Neutrophil (primary cell): ENCODE measurements around the gene PSMG3.

Experiments used
- H3K27ac ChIP-seq: fragments of 200-600 bp; sonication (generic); 2 replicates; pipeline ENCODE4 v1.5.1; 2016; ENCODE audit warnings: mild to moderate bottlenecking, moderate library complexity
- H3K27me3 ChIP-seq: fragments of 200-600 bp; sonication (generic); 2 replicates; pipeline ENCODE4 v1.6.0; 2016; ENCODE audit warnings: mild to moderate bottlenecking
- H3K36me3 ChIP-seq: fragments of 200-600 bp; sonication (generic); 2 replicates; pipeline ENCODE4 v1.5.1; 2017
- H3K4me1 ChIP-seq, 2 experiments: fragments of 200-600 bp in 1 of 2; sonication (generic) in 1 of 2; 1 replicate in 1 of 2; 2 replicates in 1 of 2; pipeline versions ENCODE4 v1.5.1 to v1.6.1; 2013 to 2016; ENCODE audit warnings: low read depth in 1 of 2, low read length in 1 of 2, mild to moderate bottlenecking in 1 of 2, moderate library complexity in 1 of 2; ENCODE audit not compliant: control insufficient read depth in 1 of 2, insufficient read depth in 1 of 2
- H3K4me3 ChIP-seq, 2 experiments: fragments of 200-600 bp in 1 of 2; sonication (generic) in 1 of 2; 1 replicate in 1 of 2; 2 replicates in 1 of 2; pipeline ENCODE4 v1.5.1; 2013 to 2016; ENCODE audit warnings: low read depth in 1 of 2, low read length in 1 of 2, mild to moderate bottlenecking in 1 of 2, moderate library complexity in 1 of 2
- H3K9me3 ChIP-seq: fragments of 200-600 bp; sonication (generic); 2 replicates; pipeline ENCODE4 v1.5.1; 2016
- CTCF ChIP-seq: fragments of 200-600 bp; sonication (generic); IDR thresholded peaks from 2 replicates; pipeline ENCODE4 v1.5.1; 2016; ENCODE audit warnings: antibody characterized with exemption

PSMG3 gene

GRCh38 chr7:1580422-1581030, 10.7 kb upstream of the PSMG3 start:
- Histone ChIP-seq H3K4me3 (no peak overlapping the region), H3K9me3 (no peaks in the 10 kb centered on the region), H3K4me1 (no peaks in the 10 kb centered on the region), H3K36me3 (no peaks in the 10 kb centered on the region), H3K27me3 (no peaks in the 10 kb centered on the region), H3K27ac (no peak overlapping the region)
- no peak for TF ChIP-seq CTCF

- Histone ChIP-seq H3K9me3 (no peaks in the 10 kb centered on the region), H3K36me3 (no peaks in the 10 kb centered on the region), H3K4me3 (no peak overlapping the region), H3K27ac (no peak overlapping the region), H3K27me3 (no peaks in the 10 kb centered on the region), H3K4me1 (no peaks in the 10 kb centered on the region)
- TF ChIP-seq CTCF = peak; percentile 78
Observed at GRCh38 chr7:1579481-1580421, 9.9 kb upstream of the PSMG3 start.

- H3K9me3 ChIP-seq = no peaks in the 10 kb centered on the region
- no peak for TF ChIP-seq CTCF
- H3K27me3 ChIP-seq = no peaks in the 10 kb centered on the region
- no peak overlapping the region for H3K27ac ChIP-seq
- no peaks in the 10 kb centered on the region for H3K36me3 ChIP-seq
- H3K4me1 ChIP-seq = no peaks in the 10 kb centered on the region
- no peak overlapping the region for H3K4me3 ChIP-seq
Observed at GRCh38 chr7:1578513-1578912, 8.7 kb upstream of the PSMG3 start.

- Histone ChIP-seq H3K27ac (no peak overlapping the region), H3K9me3 (no peaks in the 10 kb centered on the region), H3K27me3 (no peaks in the 10 kb centered on the region), H3K36me3 (no peaks in the 10 kb centered on the region), H3K4me1 (no peaks in the 10 kb centered on the region), H3K4me3 (no peak overlapping the region)
- no peak for TF ChIP-seq CTCF
Observed at GRCh38 chr7:1576521-1577253, 6.9 kb upstream of the PSMG3 start.

GRCh38 chr7:1575809-1576208, 6.0 kb upstream of the PSMG3 start:
- no peaks in the 10 kb centered on the region for H3K27me3 ChIP-seq
- no peak for TF ChIP-seq CTCF
- H3K27ac ChIP-seq = no peak overlapping the region
- no peak overlapping the region for H3K4me3 ChIP-seq
- no peaks in the 10 kb centered on the region for H3K36me3 ChIP-seq
- no peaks in the 10 kb centered on the region for H3K9me3 ChIP-seq
- peaks cover 4 to 5% of the 10 kb centered on the region in 2 experiments for H3K4me1 ChIP-seq
